Calu3 (cell line): Measurements from ENCODE around the gene GAS7. TPM values are rescaled to one million over a fixed set of nuclear protein-coding genes. Genes with fewer than 3 reads are reported as not detected.

Experiments used
- BruUV-seq: library from RNA; stranded (reverse); fragments of 400-500 nt; replicated peaks from 2 replicates; lab custom pipeline; 2021; lab: Mats Ljungman, UMichigan
- CTCF ChIA-PET: fragments of 300-600 bp; sonication (Branson Sonifier 250); formaldehyde crosslinking; loops from one replicate; lab custom pipeline; 2022; ENCODE audit warnings: antibody characterized with exemption; lab: Charles Lee
- DNase-seq: peaks from one replicate; pipeline ENCODE4 v3.0.0; 2022
- H3K27ac Mint-ChIP-seq: one replicate; pipeline ENCODE4 v1.8.0; 2022; ENCODE audit warnings: mixed read lengths; ENCODE audit not compliant: unreplicated experiment
- H3K27me3 Mint-ChIP-seq: one replicate; pipeline ENCODE4 v1.8.0; 2022; ENCODE audit warnings: mixed read lengths; ENCODE audit not compliant: unreplicated experiment
- H3K36me3 Mint-ChIP-seq: one replicate; pipeline ENCODE4 v1.8.0; 2022; ENCODE audit warnings: mild to moderate bottlenecking, moderate library complexity, mixed read lengths; ENCODE audit not compliant: insufficient read depth, unreplicated experiment
- H3K4me1 Mint-ChIP-seq: one replicate; pipeline ENCODE4 v1.8.0; 2022; ENCODE audit warnings: mild to moderate bottlenecking, low read depth, mixed read lengths; ENCODE audit not compliant: unreplicated experiment
- H3K4me3 Mint-ChIP-seq: one replicate; pipeline ENCODE4 v1.8.0; 2022; ENCODE audit warnings: mild to moderate bottlenecking, low read depth, moderate library complexity, mixed read lengths; ENCODE audit not compliant: unreplicated experiment
- H3K9me3 Mint-ChIP-seq: one replicate; pipeline ENCODE4 v1.8.0; 2022; ENCODE audit warnings: low read depth, mixed read lengths; ENCODE audit not compliant: unreplicated experiment
- CTCF ChIP-seq: fragments of 200-600 bp; IDR thresholded peaks from one replicate; pipeline ENCODE4 v1.8.0; 2022; ENCODE audit warnings: antibody characterized with exemption; ENCODE audit not compliant: unreplicated experiment
- intact Hi-C: fragments of 100-400 bp; cut with micrococcal nuclease; formaldehyde crosslinking; loops from one replicate; pipeline ENCODE4 v1.10.0; 2022; ENCODE audit not compliant: unreplicated experiment
- total RNA-seq: library from RNA; stranded (reverse); gene quantifications from 2 replicates; pipeline ENCODE4 v1.2.3, GENCODE V29; 2022

GAS7 gene
- total RNA-seq, 1 experiment from 2014 or later = 0.42 TPM

- TF ChIP-seq CTCF = no peak
- Mint-ChIP-seq H3K4me3 (no peak overlapping the region), H3K36me3 (peaks cover 4% of the 10 kb centered on the region), H3K27me3 (peaks cover 18% of the 10 kb centered on the region), H3K4me1 (no peaks in the 10 kb centered on the region), H3K27ac (no peak overlapping the region), H3K9me3 (peaks cover 3% of the 10 kb centered on the region)
- no TSS peak for BruUV-seq
- CTCF ChIA-PET = no interaction called here
- intact Hi-C loops = no loop called here
- no peak for DNase-seq
Observed at GRCh38 chr17:10109146-10109545, 89.3 kb downstream of the GAS7 start.

DNA sequence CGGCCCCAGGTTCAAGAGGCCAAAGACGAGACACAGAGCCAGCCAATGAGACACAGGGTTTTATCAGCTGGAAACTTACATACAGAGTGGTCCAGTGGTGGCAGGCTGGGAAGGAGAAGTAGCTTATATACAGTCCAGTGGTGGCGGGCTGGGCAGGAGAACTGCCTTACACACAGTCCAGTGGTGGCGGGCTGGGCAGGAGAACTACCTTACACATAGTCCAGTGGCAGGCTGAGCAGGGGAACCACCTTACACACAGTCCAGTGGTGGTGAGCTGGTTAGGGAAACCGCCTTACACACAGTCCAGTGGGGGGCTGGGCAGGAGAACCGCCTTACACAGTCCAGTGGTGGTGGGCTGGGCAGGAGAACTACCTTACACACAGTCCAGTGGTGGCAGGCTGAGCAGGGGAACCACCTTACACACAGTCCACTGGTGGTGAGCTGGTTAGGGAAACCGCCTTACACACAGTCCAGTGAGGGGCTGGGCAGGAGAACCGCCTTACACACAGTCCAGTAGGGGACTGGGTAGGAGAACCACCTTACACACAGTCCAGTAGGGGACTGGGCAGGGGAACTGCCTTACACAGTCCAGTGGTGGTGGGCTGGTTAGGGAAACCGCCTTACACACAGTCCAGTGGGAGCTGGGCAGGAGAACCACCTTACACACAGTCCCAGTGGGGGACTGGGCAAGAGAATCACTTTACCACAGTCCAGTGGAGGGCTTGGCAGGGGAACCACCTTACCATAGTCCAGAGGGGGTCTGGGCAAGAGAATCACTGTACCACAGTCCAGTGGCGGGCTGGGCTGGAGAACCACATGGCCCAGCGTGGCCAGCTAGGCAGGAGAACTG lies 90.9 kb downstream of the GAS7 start:
- H3K27ac Mint-ChIP-seq = no peak overlapping the region
- no peak overlapping the region for H3K4me3 Mint-ChIP-seq
- no peak for DNase-seq
- TF ChIP-seq CTCF = no peak
- H3K9me3 Mint-ChIP-seq = peaks cover 3% of the 10 kb centered on the region
- CTCF ChIA-PET = no interaction called here
- no peaks in the 10 kb centered on the region for H3K4me1 Mint-ChIP-seq
- no TSS peak for BruUV-seq
- peaks cover 18% of the 10 kb centered on the region for H3K27me3 Mint-ChIP-seq
- intact Hi-C loops = no loop called here
- peaks cover 4% of the 10 kb centered on the region for H3K36me3 Mint-ChIP-seq

- BruUV-seq = no TSS peak
- Mint-ChIP-seq H3K4me3 (no peak overlapping the region), H3K36me3 (peaks cover 4% of the 10 kb centered on the region), H3K27ac (no peak overlapping the region), H3K27me3 (peaks cover 18% of the 10 kb centered on the region), H3K4me1 (no peaks in the 10 kb centered on the region), H3K9me3 (peaks cover 3% of the 10 kb centered on the region)
- TF ChIP-seq CTCF = no peak
- DNase-seq = no peak
- CTCF ChIA-PET = no interaction called here
- intact Hi-C loops = no loop called here
Observed at GRCh38 chr17:10106067-10106466, 92.3 kb downstream of the GAS7 start.

DNA sequence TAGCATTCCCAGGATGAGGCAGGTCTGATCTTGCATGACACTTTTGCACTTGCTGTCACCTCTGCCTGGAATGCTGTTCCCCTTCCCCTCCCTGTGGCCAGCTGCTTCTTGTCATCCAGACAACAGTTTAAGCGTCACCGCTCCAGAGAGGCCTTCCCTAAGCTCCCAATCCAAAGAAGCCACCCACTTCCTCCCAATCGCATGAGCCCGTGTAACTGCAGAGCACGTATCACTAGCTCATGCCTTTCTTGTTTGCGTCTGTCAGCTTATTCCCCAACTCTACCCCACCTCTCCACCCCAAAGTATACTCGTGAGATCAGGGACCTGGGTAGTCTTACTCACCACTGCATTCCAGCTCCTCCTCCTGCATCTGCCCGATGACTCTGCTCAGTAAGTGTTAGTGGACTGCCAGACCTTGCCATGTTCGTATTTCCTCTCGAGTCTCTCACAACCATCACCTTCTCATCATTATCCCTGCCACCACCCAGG lies 92.8 kb downstream of the GAS7 start:
- no peak for TF ChIP-seq CTCF
- CTCF ChIA-PET = no interaction called here
- no peak overlapping the region for H3K4me3 Mint-ChIP-seq
- peaks cover 18% of the 10 kb centered on the region for H3K27me3 Mint-ChIP-seq
- DNase-seq = no peak
- no peaks in the 10 kb centered on the region for H3K4me1 Mint-ChIP-seq
- H3K9me3 Mint-ChIP-seq = peaks cover 3% of the 10 kb centered on the region
- H3K36me3 Mint-ChIP-seq = peaks cover 4% of the 10 kb centered on the region
- BruUV-seq = no TSS peak
- H3K27ac Mint-ChIP-seq = no peak overlapping the region
- intact Hi-C loops = no loop called here
